Measurements from ENCODE around the gene COL19A1. TPM values are rescaled to one million over a fixed set of nuclear protein-coding genes. Genes with fewer than 3 reads are reported as not detected.

Gene COL19A1
- total and polyA plus RNA-seq, 9 of the 15 experiments (the other 6 are each of a cell fraction or from before 2014, with no cell fraction given), result not detected

- TF ChIP-seq, protein P1, sequence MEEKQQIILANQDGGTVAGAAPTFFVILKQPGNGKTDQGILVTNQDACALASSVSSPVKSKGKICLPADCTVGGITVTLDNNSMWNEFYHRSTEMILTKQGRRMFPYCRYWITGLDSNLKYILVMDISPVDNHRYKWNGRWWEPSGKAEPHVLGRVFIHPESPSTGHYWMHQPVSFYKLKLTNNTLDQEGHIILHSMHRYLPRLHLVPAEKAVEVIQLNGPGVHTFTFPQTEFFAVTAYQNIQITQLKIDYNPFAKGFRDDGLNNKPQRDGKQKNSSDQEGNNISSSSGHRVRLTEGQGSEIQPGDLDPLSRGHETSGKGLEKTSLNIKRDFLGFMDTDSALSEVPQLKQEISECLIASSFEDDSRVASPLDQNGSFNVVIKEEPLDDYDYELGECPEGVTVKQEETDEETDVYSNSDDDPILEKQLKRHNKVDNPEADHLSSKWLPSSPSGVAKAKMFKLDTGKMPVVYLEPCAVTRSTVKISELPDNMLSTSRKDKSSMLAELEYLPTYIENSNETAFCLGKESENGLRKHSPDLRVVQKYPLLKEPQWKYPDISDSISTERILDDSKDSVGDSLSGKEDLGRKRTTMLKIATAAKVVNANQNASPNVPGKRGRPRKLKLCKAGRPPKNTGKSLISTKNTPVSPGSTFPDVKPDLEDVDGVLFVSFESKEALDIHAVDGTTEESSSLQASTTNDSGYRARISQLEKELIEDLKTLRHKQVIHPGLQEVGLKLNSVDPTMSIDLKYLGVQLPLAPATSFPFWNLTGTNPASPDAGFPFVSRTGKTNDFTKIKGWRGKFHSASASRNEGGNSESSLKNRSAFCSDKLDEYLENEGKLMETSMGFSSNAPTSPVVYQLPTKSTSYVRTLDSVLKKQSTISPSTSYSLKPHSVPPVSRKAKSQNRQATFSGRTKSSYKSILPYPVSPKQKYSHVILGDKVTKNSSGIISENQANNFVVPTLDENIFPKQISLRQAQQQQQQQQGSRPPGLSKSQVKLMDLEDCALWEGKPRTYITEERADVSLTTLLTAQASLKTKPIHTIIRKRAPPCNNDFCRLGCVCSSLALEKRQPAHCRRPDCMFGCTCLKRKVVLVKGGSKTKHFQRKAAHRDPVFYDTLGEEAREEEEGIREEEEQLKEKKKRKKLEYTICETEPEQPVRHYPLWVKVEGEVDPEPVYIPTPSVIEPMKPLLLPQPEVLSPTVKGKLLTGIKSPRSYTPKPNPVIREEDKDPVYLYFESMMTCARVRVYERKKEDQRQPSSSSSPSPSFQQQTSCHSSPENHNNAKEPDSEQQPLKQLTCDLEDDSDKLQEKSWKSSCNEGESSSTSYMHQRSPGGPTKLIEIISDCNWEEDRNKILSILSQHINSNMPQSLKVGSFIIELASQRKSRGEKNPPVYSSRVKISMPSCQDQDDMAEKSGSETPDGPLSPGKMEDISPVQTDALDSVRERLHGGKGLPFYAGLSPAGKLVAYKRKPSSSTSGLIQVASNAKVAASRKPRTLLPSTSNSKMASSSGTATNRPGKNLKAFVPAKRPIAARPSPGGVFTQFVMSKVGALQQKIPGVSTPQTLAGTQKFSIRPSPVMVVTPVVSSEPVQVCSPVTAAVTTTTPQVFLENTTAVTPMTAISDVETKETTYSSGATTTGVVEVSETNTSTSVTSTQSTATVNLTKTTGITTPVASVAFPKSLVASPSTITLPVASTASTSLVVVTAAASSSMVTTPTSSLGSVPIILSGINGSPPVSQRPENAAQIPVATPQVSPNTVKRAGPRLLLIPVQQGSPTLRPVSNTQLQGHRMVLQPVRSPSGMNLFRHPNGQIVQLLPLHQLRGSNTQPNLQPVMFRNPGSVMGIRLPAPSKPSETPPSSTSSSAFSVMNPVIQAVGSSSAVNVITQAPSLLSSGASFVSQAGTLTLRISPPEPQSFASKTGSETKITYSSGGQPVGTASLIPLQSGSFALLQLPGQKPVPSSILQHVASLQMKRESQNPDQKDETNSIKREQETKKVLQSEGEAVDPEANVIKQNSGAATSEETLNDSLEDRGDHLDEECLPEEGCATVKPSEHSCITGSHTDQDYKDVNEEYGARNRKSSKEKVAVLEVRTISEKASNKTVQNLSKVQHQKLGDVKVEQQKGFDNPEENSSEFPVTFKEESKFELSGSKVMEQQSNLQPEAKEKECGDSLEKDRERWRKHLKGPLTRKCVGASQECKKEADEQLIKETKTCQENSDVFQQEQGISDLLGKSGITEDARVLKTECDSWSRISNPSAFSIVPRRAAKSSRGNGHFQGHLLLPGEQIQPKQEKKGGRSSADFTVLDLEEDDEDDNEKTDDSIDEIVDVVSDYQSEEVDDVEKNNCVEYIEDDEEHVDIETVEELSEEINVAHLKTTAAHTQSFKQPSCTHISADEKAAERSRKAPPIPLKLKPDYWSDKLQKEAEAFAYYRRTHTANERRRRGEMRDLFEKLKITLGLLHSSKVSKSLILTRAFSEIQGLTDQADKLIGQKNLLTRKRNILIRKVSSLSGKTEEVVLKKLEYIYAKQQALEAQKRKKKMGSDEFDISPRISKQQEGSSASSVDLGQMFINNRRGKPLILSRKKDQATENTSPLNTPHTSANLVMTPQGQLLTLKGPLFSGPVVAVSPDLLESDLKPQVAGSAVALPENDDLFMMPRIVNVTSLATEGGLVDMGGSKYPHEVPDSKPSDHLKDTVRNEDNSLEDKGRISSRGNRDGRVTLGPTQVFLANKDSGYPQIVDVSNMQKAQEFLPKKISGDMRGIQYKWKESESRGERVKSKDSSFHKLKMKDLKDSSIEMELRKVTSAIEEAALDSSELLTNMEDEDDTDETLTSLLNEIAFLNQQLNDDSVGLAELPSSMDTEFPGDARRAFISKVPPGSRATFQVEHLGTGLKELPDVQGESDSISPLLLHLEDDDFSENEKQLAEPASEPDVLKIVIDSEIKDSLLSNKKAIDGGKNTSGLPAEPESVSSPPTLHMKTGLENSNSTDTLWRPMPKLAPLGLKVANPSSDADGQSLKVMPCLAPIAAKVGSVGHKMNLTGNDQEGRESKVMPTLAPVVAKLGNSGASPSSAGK (IDR thresholded peaks at IDR 0.05), result no peak
- no peak for TF ChIP-seq POLR2B (IDR thresholded peaks at IDR 0.05; ENCODE audit: low read depth, partially characterized antibody)
- no peak for TF ChIP-seq CBFB (CRISPR knock-in tag; IDR thresholded peaks at IDR 0.05)
- TF ChIP-seq ZNF639 (CRISPR knock-in tag; conservative IDR thresholded peaks at IDR 0.05 in 1 of 2, IDR thresholded peaks at IDR 0.05 in 1 of 2), result no peak
- no peak for TF ChIP-seq ZNF785 (CRISPR knock-in tag; IDR thresholded peaks at IDR 0.05)
- no peak for TF ChIP-seq CC2D1A (IDR thresholded peaks at IDR 0.05)
- TF ChIP-seq ZBTB17 (CRISPR knock-in tag; IDR thresholded peaks at IDR 0.05), result no peak
- TF ChIP-seq RBM14 (IDR thresholded peaks at IDR 0.05; ENCODE audit: borderline replicate concordance, insufficient read depth, low read depth, low read length), result no peak
- no peak for TF ChIP-seq PHF8 (IDR thresholded peaks at IDR 0.05; ENCODE audit: borderline replicate concordance, low read length)
- TF ChIP-seq SIRT6 (IDR thresholded peaks at IDR 0.05; ENCODE audit: low read depth, low read length), result no peak
- no peak for TF ChIP-seq GABPB2 (CRISPR knock-in tag; conservative IDR thresholded peaks at IDR 0.05)
These were observed 214.2 kb downstream of the COL19A1 start (continued) for GRCh38 chr6:70080443-70081070.
